Ishikawa (cell line): ENCODE measurements around the gene ACACA.

ENCODE experiments used
- CEBPB ChIP-seq: IDR thresholded peaks from 2 replicates; pipeline ENCODE4 v1.6.1; 2012
- CREB1 ChIP-seq: IDR thresholded peaks from 2 replicates; pipeline ENCODE4 v1.6.1; 2012; ENCODE audit warnings: low read depth
- EGR1 ChIP-seq: IDR thresholded peaks from 2 replicates; pipeline ENCODE4 v1.6.1; 2012
- EP300 ChIP-seq: IDR thresholded peaks from 2 replicates; pipeline ENCODE4 v1.6.1; 2012; ENCODE audit warnings: borderline replicate concordance
- FOXM1 ChIP-seq: IDR thresholded peaks from 2 replicates; pipeline ENCODE4 v1.6.1; 2012; ENCODE audit warnings: low read depth, borderline replicate concordance
- NFIC ChIP-seq: IDR thresholded peaks from 2 replicates; pipeline ENCODE4 v1.6.1; 2012
- RAD21 ChIP-seq: IDR thresholded peaks from 2 replicates; pipeline ENCODE4 v1.6.1; 2012; ENCODE audit warnings: low read depth
- TAF1 ChIP-seq: IDR thresholded peaks from 2 replicates; pipeline ENCODE4 v1.6.1; 2012; ENCODE audit warnings: low read depth, mild to moderate bottlenecking
- TCF12 ChIP-seq: IDR thresholded peaks from 2 replicates; pipeline ENCODE4 v1.6.1; 2012; ENCODE audit warnings: low read depth
- TEAD4 ChIP-seq: IDR thresholded peaks from 2 replicates; pipeline ENCODE4 v1.6.1; 2012
- USF1 ChIP-seq: IDR thresholded peaks from 2 replicates; pipeline ENCODE4 v1.6.1; 2012
- YY1 ChIP-seq: IDR thresholded peaks from 2 replicates; pipeline ENCODE4 v1.6.1; 2012; ENCODE audit warnings: low read depth
- ZBTB7A ChIP-seq: IDR thresholded peaks from 2 replicates; pipeline ENCODE4 v1.6.1; 2012; ENCODE audit warnings: low read depth
- TF ChIP-seq, protein P1 (sequence below): IDR thresholded peaks from 2 replicates; pipeline ENCODE4 v1.6.1; 2012; ENCODE audit warnings: low read depth, mild to moderate bottlenecking
- TF ChIP-seq, protein P2 (sequence below): IDR thresholded peaks from 2 replicates; pipeline ENCODE4 v1.6.1; 2012

The ACACA gene

GRCh38 chr17:37079065-37079708, 327.4 kb downstream of the ACACA start:
- TF ChIP-seq FOXM1: no peak
- TF ChIP-seq EGR1: no peak
- no peak for TF ChIP-seq TCF12
- no peak for TF ChIP-seq YY1

- TF ChIP-seq EGR1: no peak
- no peak for TF ChIP-seq USF1
- TF ChIP-seq, protein P1, sequence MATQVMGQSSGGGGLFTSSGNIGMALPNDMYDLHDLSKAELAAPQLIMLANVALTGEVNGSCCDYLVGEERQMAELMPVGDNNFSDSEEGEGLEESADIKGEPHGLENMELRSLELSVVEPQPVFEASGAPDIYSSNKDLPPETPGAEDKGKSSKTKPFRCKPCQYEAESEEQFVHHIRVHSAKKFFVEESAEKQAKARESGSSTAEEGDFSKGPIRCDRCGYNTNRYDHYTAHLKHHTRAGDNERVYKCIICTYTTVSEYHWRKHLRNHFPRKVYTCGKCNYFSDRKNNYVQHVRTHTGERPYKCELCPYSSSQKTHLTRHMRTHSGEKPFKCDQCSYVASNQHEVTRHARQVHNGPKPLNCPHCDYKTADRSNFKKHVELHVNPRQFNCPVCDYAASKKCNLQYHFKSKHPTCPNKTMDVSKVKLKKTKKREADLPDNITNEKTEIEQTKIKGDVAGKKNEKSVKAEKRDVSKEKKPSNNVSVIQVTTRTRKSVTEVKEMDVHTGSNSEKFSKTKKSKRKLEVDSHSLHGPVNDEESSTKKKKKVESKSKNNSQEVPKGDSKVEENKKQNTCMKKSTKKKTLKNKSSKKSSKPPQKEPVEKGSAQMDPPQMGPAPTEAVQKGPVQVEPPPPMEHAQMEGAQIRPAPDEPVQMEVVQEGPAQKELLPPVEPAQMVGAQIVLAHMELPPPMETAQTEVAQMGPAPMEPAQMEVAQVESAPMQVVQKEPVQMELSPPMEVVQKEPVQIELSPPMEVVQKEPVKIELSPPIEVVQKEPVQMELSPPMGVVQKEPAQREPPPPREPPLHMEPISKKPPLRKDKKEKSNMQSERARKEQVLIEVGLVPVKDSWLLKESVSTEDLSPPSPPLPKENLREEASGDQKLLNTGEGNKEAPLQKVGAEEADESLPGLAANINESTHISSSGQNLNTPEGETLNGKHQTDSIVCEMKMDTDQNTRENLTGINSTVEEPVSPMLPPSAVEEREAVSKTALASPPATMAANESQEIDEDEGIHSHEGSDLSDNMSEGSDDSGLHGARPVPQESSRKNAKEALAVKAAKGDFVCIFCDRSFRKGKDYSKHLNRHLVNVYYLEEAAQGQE: no peak
- no peak for TF ChIP-seq TAF1
- no peak for TF ChIP-seq TEAD4
- TF ChIP-seq, protein P2, sequence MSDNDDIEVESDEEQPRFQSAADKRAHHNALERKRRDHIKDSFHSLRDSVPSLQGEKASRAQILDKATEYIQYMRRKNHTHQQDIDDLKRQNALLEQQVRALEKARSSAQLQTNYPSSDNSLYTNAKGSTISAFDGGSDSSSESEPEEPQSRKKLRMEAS: no peak
- TF ChIP-seq CEBPB: no peak
- TF ChIP-seq ZBTB7A: no peak
- no peak for TF ChIP-seq TCF12
- TF ChIP-seq NFIC: no peak
- TF ChIP-seq FOXM1: no peak
- no peak for TF ChIP-seq CREB1
- TF ChIP-seq EP300: no peak
- TF ChIP-seq YY1: no peak
- no peak for TF ChIP-seq RAD21
These were observed 337.5 kb downstream of the ACACA start for GRCh38 chr17:37069087-37069486.

- no peak for TF ChIP-seq USF1
- no peak for TF ChIP-seq TEAD4
- no peak for TF ChIP-seq RAD21
- TF ChIP-seq, protein P2: no peak
- no peak for TF ChIP-seq CEBPB
These were observed 338.4 kb downstream of the ACACA start for GRCh38 chr17:37068266-37068665.

- TF ChIP-seq, protein P2: peak; percentile 94
- TF ChIP-seq TEAD4 (no peak), USF1 (peak; percentile 69), ZBTB7A (no peak), YY1 (no peak), NFIC (peak; percentile 69), CEBPB (no peak; the same call in 1 of the 2 replicates), TCF12 (no peak), RAD21 (no peak)
- TF ChIP-seq, protein P1: no peak
These were observed 339.0 kb downstream of the ACACA start for GRCh38 chr17:37067555-37068111.

DNA sequence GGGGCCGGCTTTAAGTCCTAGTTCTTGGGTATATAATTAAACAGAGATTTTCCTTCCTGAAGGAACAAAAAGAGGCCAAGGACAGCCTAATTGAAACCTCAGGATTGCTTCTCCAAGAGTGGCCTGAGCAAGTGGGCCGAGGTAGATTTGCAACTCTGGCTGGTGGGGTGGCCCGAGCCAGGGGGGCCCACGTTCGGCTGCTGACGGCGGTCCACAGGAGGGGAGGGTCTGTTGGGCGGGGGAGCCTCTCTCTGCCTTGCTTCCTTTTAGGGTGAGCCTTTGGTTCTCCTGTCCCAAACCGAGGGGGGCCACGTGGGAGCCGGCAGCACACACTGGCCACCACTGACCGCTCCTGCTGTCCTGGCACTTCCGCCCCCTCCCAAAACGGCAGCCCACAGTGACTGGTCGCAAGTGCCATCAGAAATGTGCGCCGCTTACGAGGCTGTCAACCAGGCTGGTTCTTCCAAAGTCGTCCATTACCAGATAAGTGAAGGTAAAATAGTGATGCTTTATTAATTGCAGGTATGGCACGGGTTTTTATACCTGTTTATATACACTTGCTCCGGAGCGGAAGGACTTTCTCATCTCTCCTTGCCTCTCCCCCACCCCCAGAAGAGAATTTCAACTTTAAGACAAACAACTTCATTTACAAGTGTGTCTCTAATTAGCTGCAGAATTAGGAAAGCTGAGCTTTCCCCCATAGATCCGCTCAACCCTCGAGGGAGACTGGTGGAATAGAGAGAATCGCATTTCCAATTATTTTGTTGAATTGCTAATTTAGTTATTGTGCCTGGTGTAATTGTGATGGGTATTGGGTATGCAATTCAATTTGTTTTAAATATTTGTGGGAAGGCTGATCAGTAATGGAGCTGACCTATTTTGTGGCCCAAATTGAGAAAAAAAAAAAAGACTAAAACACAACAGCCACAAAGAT, 340.0 kb downstream of the ACACA start:
- TF ChIP-seq, protein P1: no peak
- TF ChIP-seq YY1 (no peak), TEAD4 (no peak), NFIC (no peak), RAD21 (no peak), ZBTB7A (no peak), EGR1 (no peak), CEBPB (no peak), USF1 (no peak), TAF1 (no peak), FOXM1 (no peak), TCF12 (no peak), EP300 (no peak), CREB1 (no peak)
- TF ChIP-seq, protein P2: no peak
